Measurements from ENCODE around the gene LRPAP1. TPM values are rescaled to one million over a fixed set of nuclear protein-coding genes. Genes with fewer than 3 reads are reported as not detected.

LRPAP1 gene
- total RNA-seq, 3 donors from 2014 or later = 104 to 204 (median 111) TPM

DNA sequence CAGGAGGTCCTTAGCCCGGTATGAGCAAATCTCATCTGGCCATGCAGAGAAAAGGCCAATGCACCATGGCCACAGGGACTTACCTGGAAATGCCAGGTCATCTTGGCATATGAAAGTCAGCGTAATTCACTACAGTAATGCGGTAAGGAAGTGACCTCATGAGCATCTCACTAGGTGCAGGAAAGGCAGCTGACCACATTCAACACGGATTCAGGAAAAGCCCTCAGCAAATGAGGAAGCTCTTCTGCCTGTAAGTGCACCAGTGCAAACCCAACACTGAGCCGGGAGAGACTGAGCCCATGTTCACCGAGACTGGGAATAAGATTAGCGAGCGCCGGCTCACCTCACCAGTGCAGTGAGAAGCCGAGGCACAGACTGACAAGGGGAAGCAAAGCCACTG, 23.7 kb downstream of the LRPAP1 start:
- Histone ChIP-seq H3K36me3 (no peaks in the 10 kb centered on the region), H3K9me3 (no peaks in the 10 kb centered on the region)

GRCh38 chr4:3505231-3505630, 27.0 kb downstream of the LRPAP1 start:
- Histone ChIP-seq H3K27me3 (no peaks in the 10 kb centered on the region), H3K36me3 (no peaks in the 10 kb centered on the region), H3K4me3 (no peak overlapping the region), H3K4me1 (no peaks in the 10 kb centered on the region), H3K9me3 (no peaks in the 10 kb centered on the region), H3K27ac (no peak overlapping the region)
- no peak for TF ChIP-seq POLR2AphosphoS5 (IDR thresholded peaks at IDR 0.05)
- TF ChIP-seq POLR2A (IDR thresholded peaks at IDR 0.05) = no peak
- TF ChIP-seq, protein P1, sequence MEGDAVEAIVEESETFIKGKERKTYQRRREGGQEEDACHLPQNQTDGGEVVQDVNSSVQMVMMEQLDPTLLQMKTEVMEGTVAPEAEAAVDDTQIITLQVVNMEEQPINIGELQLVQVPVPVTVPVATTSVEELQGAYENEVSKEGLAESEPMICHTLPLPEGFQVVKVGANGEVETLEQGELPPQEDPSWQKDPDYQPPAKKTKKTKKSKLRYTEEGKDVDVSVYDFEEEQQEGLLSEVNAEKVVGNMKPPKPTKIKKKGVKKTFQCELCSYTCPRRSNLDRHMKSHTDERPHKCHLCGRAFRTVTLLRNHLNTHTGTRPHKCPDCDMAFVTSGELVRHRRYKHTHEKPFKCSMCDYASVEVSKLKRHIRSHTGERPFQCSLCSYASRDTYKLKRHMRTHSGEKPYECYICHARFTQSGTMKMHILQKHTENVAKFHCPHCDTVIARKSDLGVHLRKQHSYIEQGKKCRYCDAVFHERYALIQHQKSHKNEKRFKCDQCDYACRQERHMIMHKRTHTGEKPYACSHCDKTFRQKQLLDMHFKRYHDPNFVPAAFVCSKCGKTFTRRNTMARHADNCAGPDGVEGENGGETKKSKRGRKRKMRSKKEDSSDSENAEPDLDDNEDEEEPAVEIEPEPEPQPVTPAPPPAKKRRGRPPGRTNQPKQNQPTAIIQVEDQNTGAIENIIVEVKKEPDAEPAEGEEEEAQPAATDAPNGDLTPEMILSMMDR (IDR thresholded peaks at IDR 0.05) = no peak
- intact Hi-C loops (cut with DNase I; ENCODE audit: low total_unique reads) = no loop called here
- DNase-seq (ENCODE audit: low spot score in 2 of 2) = no peak

More for the DNA sequence above, 23.7 kb downstream of the LRPAP1 start:
- TF ChIP-seq POLR2A (IDR thresholded peaks at IDR 0.05) (no peak), POLR2AphosphoS5 (IDR thresholded peaks at IDR 0.05) (no peak)
- Histone ChIP-seq H3K4me1 (no peaks in the 10 kb centered on the region), H3K27ac (no peak overlapping the region), H3K27me3 (no peaks in the 10 kb centered on the region), H3K4me3 (no peak overlapping the region)
- no peak for DNase-seq (ENCODE audit: low spot score in 2 of 2)
- intact Hi-C loops (cut with DNase I; ENCODE audit: low total_unique reads) = no loop called here

DNA sequence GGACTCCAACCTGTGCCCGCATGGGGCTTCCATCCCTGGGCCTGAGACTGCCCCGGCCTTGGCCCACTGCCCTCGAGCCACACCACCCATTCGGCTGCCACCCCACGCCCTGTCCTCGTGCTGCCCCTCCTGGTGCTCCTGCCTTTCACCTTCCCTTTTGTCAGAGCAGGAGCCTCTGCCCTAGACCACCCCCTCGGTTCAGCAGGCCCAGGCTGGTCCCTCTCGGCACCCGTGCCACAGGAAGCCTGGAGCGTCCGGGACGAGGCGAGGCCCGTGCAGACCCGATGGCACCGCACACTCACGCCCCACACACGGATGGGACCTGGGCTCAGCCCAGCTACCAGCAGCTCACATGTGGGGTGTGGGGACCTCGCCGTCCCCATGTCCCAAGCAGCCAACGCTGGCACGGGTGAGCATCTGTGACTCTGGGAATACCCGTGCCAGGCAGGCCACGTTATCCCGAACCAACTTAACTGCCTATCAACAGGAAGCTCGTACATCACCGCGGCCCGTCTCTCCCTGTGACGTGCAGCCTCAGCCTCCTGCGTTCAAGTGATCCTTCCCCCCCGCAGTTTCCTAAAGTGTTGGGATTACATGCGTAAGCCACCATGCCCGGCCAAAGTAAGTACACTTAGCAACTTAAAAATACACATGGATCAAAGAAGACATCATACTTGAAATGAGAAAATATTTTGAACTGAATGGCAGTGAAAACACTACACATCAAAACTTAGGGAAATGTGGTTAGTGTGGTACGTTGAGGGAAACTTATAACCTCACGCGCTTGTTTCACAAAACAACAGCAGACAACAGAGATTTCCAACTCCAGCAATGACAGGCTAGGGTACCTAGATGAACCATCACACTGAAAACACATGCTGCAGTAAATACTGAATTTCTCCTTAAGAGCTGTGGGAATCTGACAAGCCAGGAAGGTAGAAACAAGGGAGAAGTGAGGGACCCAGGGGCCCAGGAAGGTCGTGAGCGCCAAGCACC, 29.0 kb downstream of the LRPAP1 start:
- H3K4me1 ChIP-seq = no peaks in the 10 kb centered on the region
- no peak for TF ChIP-seq POLR2AphosphoS5 (IDR thresholded peaks at IDR 0.05)
- no peak overlapping the region for H3K27ac ChIP-seq
- H3K9me3 ChIP-seq = no peaks in the 10 kb centered on the region
- H3K36me3 ChIP-seq = no peaks in the 10 kb centered on the region
- no peaks in the 10 kb centered on the region for H3K27me3 ChIP-seq
- no peak overlapping the region for H3K4me3 ChIP-seq
- intact Hi-C loops (cut with DNase I; ENCODE audit: low total_unique reads) = no loop called here
- DNase-seq (ENCODE audit: low spot score in 2 of 2) = no peak

GRCh38 chr4:3501825-3502425, 30.3 kb downstream of the LRPAP1 start:
- Histone ChIP-seq H3K27ac (no peak overlapping the region), H3K36me3 (no peaks in the 10 kb centered on the region), H3K27me3 (no peaks in the 10 kb centered on the region), H3K4me1 (no peaks in the 10 kb centered on the region), H3K9me3 (no peaks in the 10 kb centered on the region), H3K4me3 (no peak overlapping the region)
- no peak for DNase-seq (ENCODE audit: low spot score in 2 of 2)
- intact Hi-C loops (cut with DNase I; ENCODE audit: low total_unique reads) = no loop called here
- TF ChIP-seq, protein P1 (IDR thresholded peaks at IDR 0.05) = no peak
- TF ChIP-seq POLR2AphosphoS5 (IDR thresholded peaks at IDR 0.05) = no peak
- TF ChIP-seq POLR2A (IDR thresholded peaks at IDR 0.05) = no peak

DNA sequence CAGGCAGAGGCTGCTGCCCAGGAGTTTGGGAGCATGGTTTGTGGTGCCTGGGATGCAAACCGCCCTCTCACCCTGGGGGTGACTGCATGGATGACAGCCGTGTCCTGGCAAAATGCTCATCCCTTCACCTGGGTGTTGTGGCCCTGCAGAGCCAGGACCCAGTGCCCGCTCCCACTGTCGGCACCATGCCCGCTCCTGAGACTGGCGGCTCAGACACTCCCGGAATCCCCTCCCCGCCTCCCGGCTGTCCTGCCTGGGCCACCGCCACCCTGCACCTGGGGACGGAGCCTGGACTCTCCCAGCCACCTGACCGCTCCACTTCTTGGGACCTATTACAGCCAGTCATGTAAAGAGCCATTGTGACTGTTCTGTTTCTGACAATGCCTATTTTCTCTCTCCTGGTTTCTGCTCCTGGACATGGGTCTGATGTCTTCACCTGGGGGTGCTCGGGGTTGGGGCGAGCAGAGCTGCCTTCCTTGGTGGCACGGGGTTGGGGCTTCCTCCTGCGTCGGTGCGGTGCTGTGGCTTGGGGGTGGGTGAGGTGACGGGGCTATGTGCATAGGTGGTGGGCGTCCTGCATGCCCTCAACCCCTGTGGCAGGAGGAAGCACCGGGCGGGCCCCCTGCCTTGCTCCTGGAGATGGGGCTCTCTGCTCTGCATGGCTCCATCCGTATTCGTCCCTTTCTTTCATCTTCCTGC, 30.9 kb downstream of the LRPAP1 start:
- TF ChIP-seq POLR2A (IDR thresholded peaks at IDR 0.05) = no peak
- no peak for TF ChIP-seq POLR2AphosphoS5 (IDR thresholded peaks at IDR 0.05)
- TF ChIP-seq, protein P1 (IDR thresholded peaks at IDR 0.05) = no peak
- Histone ChIP-seq H3K27me3 (peaks cover 0 to 2% of the 10 kb centered on the region in 2 donors), H3K9me3 (no peaks in the 10 kb centered on the region), H3K4me1 (no peaks in the 10 kb centered on the region), H3K4me3 (no peak overlapping the region), H3K36me3 (no peaks in the 10 kb centered on the region), H3K27ac (no peak overlapping the region)
- DNase-seq (ENCODE audit: low spot score in 2 of 2) = no peak
- intact Hi-C loops (cut with DNase I; ENCODE audit: low total_unique reads) = no loop called here
